ENCODE data around the gene CCDC136.

The CCDC136 gene

GRCh38 chr7:128791972-128792327 is 182 bp downstream of the CCDC136 start:
- Histone ChIP-seq H3K9me3 (ENCODE audit: low read length) (no peaks in the 10 kb centered on the region), H3K79me2 (ENCODE audit: insufficient read depth, low read length) (no peaks in the 10 kb centered on the region), H3K27me3 (ENCODE audit: insufficient read depth, low read length) (peaks cover 6% of the 10 kb centered on the region), H3K9me2 (ENCODE audit: low read depth, low read length) (no peaks in the 10 kb centered on the region), H3K36me3 (ENCODE audit: insufficient read depth, low read length) (no peaks in the 10 kb centered on the region), H3K4me1 (ENCODE audit: insufficient read depth, low read length, severe bottlenecking) (peaks cover 24% of the 10 kb centered on the region), H3K27ac (ENCODE audit: low read depth, low read length, poor library complexity, severe bottlenecking) (no peak overlapping the region), H2AFZ (ENCODE audit: low read length) (no peak overlapping the region), H3F3A (ENCODE audit: insufficient read depth, low read length) (no peaks in the 10 kb centered on the region), H4K20me1 (ENCODE audit: insufficient read depth, low read length) (no peaks in the 10 kb centered on the region), H3K9ac (ENCODE audit: low read length) (peak overlapping the region; percentile 64), H3K4me2 (ENCODE audit: low read length) (peak overlapping the region; percentile 76), H3K4me3 (ENCODE audit: low read depth, low read length, poor library complexity, severe bottlenecking) (peak overlapping the region; percentile 67)
- TF ChIP-seq EZH2 (IDR thresholded peaks at IDR 0.05; ENCODE audit: borderline replicate concordance, low read length) = no peak
- TF ChIP-seq CTCF (IDR thresholded peaks at IDR 0.05; ENCODE audit: low read length) = no peak

GRCh38 chr7:128792471-128793180 is 858 bp downstream of the CCDC136 start:
- Histone ChIP-seq H3K4me2 (ENCODE audit: low read length) (peak overlapping the region; percentile 31; the same call in 1 of the 2 replicates), H3K36me3 (ENCODE audit: insufficient read depth, low read length) (no peaks in the 10 kb centered on the region), H4K20me1 (ENCODE audit: insufficient read depth, low read length) (no peaks in the 10 kb centered on the region), H3F3A (ENCODE audit: insufficient read depth, low read length) (no peaks in the 10 kb centered on the region), H3K79me2 (ENCODE audit: insufficient read depth, low read length) (no peaks in the 10 kb centered on the region), H3K4me1 (ENCODE audit: insufficient read depth, low read length, severe bottlenecking) (peaks cover 24% of the 10 kb centered on the region), H3K27ac (ENCODE audit: low read depth, low read length, poor library complexity, severe bottlenecking) (no peak overlapping the region), H3K4me3 (ENCODE audit: low read depth, low read length, poor library complexity, severe bottlenecking) (peak overlapping the region; percentile 67), H3K9me2 (ENCODE audit: low read depth, low read length) (no peaks in the 10 kb centered on the region), H3K9ac (ENCODE audit: low read length) (peak overlapping the region; percentile 5; the same call in 1 of the 2 replicates), H2AFZ (ENCODE audit: low read length) (no peak overlapping the region), H3K27me3 (ENCODE audit: insufficient read depth, low read length) (peaks cover 6% of the 10 kb centered on the region), H3K9me3 (ENCODE audit: low read length) (no peaks in the 10 kb centered on the region)
- TF ChIP-seq EZH2 (IDR thresholded peaks at IDR 0.05; ENCODE audit: borderline replicate concordance, low read length) (no peak), CTCF (IDR thresholded peaks at IDR 0.05; ENCODE audit: low read length) (peak; percentile 40; the same call in 1 of the 2 replicates)

- Histone ChIP-seq H3K9me2 (ENCODE audit: low read depth, low read length) (no peaks in the 10 kb centered on the region), H3K4me3 (ENCODE audit: low read depth, low read length, poor library complexity, severe bottlenecking) (no peak overlapping the region), H4K20me1 (ENCODE audit: insufficient read depth, low read length) (no peaks in the 10 kb centered on the region), H2AFZ (ENCODE audit: low read length) (no peak overlapping the region), H3K4me2 (ENCODE audit: low read length) (no peak overlapping the region), H3F3A (ENCODE audit: insufficient read depth, low read length) (no peaks in the 10 kb centered on the region), H3K79me2 (ENCODE audit: insufficient read depth, low read length) (no peaks in the 10 kb centered on the region), H3K4me1 (ENCODE audit: insufficient read depth, low read length, severe bottlenecking) (peaks cover 24% of the 10 kb centered on the region), H3K36me3 (ENCODE audit: insufficient read depth, low read length) (no peaks in the 10 kb centered on the region), H3K9ac (ENCODE audit: low read length) (no peak overlapping the region; the same call in 1 of the 2 replicates), H3K27ac (ENCODE audit: low read depth, low read length, poor library complexity, severe bottlenecking) (no peak overlapping the region), H3K27me3 (ENCODE audit: insufficient read depth, low read length) (peaks cover 6% of the 10 kb centered on the region), H3K9me3 (ENCODE audit: low read length) (no peaks in the 10 kb centered on the region)
- no peak for TF ChIP-seq EZH2 (IDR thresholded peaks at IDR 0.05; ENCODE audit: borderline replicate concordance, low read length)
- no peak for TF ChIP-seq CTCF (IDR thresholded peaks at IDR 0.05; ENCODE audit: low read length)
Measured at GRCh38 chr7:128793181-128793547, 1.4 kb downstream of the CCDC136 start.

Measured in OCI-LY1 (cell line).